GM19395 (cell line): Measurements from ENCODE around the gene HELZ2.

Experiments used
- ATAC-seq: cut with Tn5 transposase; IDR thresholded peaks from one replicate; pipeline ENCODE4 v1.9.1; 2021; ENCODE audit warnings: mild to moderate bottlenecking, moderate library complexity; ENCODE audit not compliant: unreplicated experiment

Gene HELZ2

GRCh38 chr20:63598479-63599395 lies 24.7 kb upstream of the HELZ2 start:
- no peak for ATAC-seq

GRCh38 chr20:63597651-63598478 lies 23.8 kb upstream of the HELZ2 start:
- ATAC-seq: no peak

GRCh38 chr20:63596423-63596822 lies 22.4 kb upstream of the HELZ2 start:
- ATAC-seq: no peak

- no peak for ATAC-seq
These were observed 21.5 kb upstream of the HELZ2 start for GRCh38 chr20:63595416-63596127.

- no peak for ATAC-seq
These were observed 20.1 kb upstream of the HELZ2 start for GRCh38 chr20:63594043-63594561.

GRCh38 chr20:63592661-63593060 lies 18.6 kb upstream of the HELZ2 start:
- no peak for ATAC-seq

GRCh38 chr20:63591786-63592355 lies 17.8 kb upstream of the HELZ2 start:
- no peak for ATAC-seq

GRCh38 chr20:63591147-63591533 lies 17.1 kb upstream of the HELZ2 start:
- no peak for ATAC-seq

- ATAC-seq: no peak
These were observed 16.4 kb upstream of the HELZ2 start for GRCh38 chr20:63590218-63591146.

GRCh38 chr20:63589261-63590217 lies 15.5 kb upstream of the HELZ2 start:
- ATAC-seq: no peak

- no peak for ATAC-seq
These were observed 14.6 kb upstream of the HELZ2 start for GRCh38 chr20:63588641-63589041.

- no peak for ATAC-seq
These were observed 13.9 kb upstream of the HELZ2 start for GRCh38 chr20:63587776-63588591.

- ATAC-seq: no peak
These were observed 13.2 kb upstream of the HELZ2 start for GRCh38 chr20:63587256-63587655.

GRCh38 chr20:63586797-63587196 lies 12.8 kb upstream of the HELZ2 start:
- ATAC-seq: no peak

- ATAC-seq: no peak
These were observed 11.9 kb upstream of the HELZ2 start for GRCh38 chr20:63585616-63586565.

- no peak for ATAC-seq
These were observed 8.5 kb upstream of the HELZ2 start for GRCh38 chr20:63582382-63583063.
